Astrocyte (in vitro differentiated cells and primary cell): ENCODE results near the gene DCLK1. TPM values are rescaled to one million over a fixed set of nuclear protein-coding genes. Genes with fewer than 3 reads are reported as not detected.

Experiments
- DNase-seq: peaks from one replicate; pipeline ENCODE4 v3.0.0-alpha.2; 2010; ENCODE audit warnings: low read depth
- FAIRE-seq: peaks from 2 replicates; lab custom pipeline; 2011; peaks lifted over from hg19 to GRCh38; lab: Jason Lieb, UNC
- H2AFZ ChIP-seq: 2 replicates; pipeline ENCODE4 v1.6.0; 2012; ENCODE audit warnings: low read depth, low read length, inconsistent platforms
- H3K27ac ChIP-seq: 2 replicates; pipeline ENCODE4 v1.5.1; 2011; ENCODE audit warnings: low read depth, low read length, inconsistent platforms
- H3K27me3 ChIP-seq: 2 replicates; pipeline ENCODE4 v1.6.0; 2011; ENCODE audit warnings: low read length, inconsistent platforms; ENCODE audit not compliant: insufficient read depth
- H3K36me3 ChIP-seq: 2 replicates; pipeline ENCODE4 v1.5.1; 2011; ENCODE audit warnings: low read length, inconsistent platforms; ENCODE audit not compliant: insufficient read depth
- H3K4me1 ChIP-seq: 2 replicates; pipeline ENCODE4 v1.5.1; 2011; ENCODE audit warnings: low read length, inconsistent platforms; ENCODE audit not compliant: insufficient read depth
- H3K4me2 ChIP-seq: 2 replicates; pipeline ENCODE4 v1.6.0; 2012; ENCODE audit warnings: low read length, inconsistent platforms
- H3K4me3 ChIP-seq: 2 replicates; pipeline ENCODE4 v1.5.1; 2011; ENCODE audit warnings: low read depth, mild to moderate bottlenecking, low read length, inconsistent platforms; ENCODE audit not compliant: insufficient read depth
- H3K79me2 ChIP-seq: 2 replicates; pipeline ENCODE4 v1.6.0; 2012; ENCODE audit warnings: mild to moderate bottlenecking, low read length, inconsistent platforms; ENCODE audit not compliant: insufficient read depth
- H3K9ac ChIP-seq: 2 replicates; pipeline ENCODE4 v1.6.0; 2012; ENCODE audit warnings: mild to moderate bottlenecking, low read length, inconsistent platforms
- H3K9me3 ChIP-seq: 2 replicates; pipeline ENCODE4 v1.5.1; 2012; ENCODE audit warnings: low read depth, mild to moderate bottlenecking, low read length, inconsistent platforms; ENCODE audit not compliant: insufficient read depth
- H4K20me1 ChIP-seq: 2 replicates; pipeline ENCODE4 v1.6.0; 2012; ENCODE audit warnings: low read length, inconsistent platforms; ENCODE audit not compliant: insufficient read depth
- H3K27ac Mint-ChIP-seq: one replicate; pipeline ENCODE4 v1.8.0; 2021; ENCODE audit warnings: mild to moderate bottlenecking, mixed read lengths; ENCODE audit not compliant: unreplicated experiment
- H3K27me3 Mint-ChIP-seq: one replicate; pipeline ENCODE4 v1.8.0; 2021; ENCODE audit warnings: low read depth, mixed read lengths; ENCODE audit not compliant: unreplicated experiment
- H3K36me3 Mint-ChIP-seq: one replicate; pipeline ENCODE4 v1.8.0; 2021; ENCODE audit warnings: low read depth, mixed read lengths; ENCODE audit not compliant: unreplicated experiment
- H3K4me1 Mint-ChIP-seq: one replicate; pipeline ENCODE4 v1.8.0; 2021; ENCODE audit warnings: low read depth, mixed read lengths; ENCODE audit not compliant: unreplicated experiment
- H3K4me3 Mint-ChIP-seq: one replicate; pipeline ENCODE4 v1.8.0; 2021; ENCODE audit warnings: mild to moderate bottlenecking, moderate library complexity, mixed read lengths; ENCODE audit not compliant: unreplicated experiment
- H3K9me3 Mint-ChIP-seq: one replicate; pipeline ENCODE4 v1.8.0; 2021; ENCODE audit warnings: mild to moderate bottlenecking, mixed read lengths; ENCODE audit not compliant: unreplicated experiment
- EZH2 ChIP-seq: IDR thresholded peaks from 2 replicates; pipeline ENCODE4 v1.6.1; 2012; ENCODE audit warnings: mild to moderate bottlenecking, low read length, inconsistent platforms; ENCODE audit not compliant: insufficient read depth
- total RNA-seq: library from RNA; stranded (reverse); gene quantifications from 2 replicates; pipeline ENCODE4 v1.2.1, GENCODE V29; 2021
- TF ChIP-seq, protein P1 (sequence below): IDR thresholded peaks from 2 replicates; pipeline ENCODE4 v1.5.1; 2011; ENCODE audit warnings: low read depth, mild to moderate bottlenecking, inconsistent platforms, low read length, moderate library complexity; ENCODE audit not compliant: insufficient read depth

Gene DCLK1
- total RNA-seq, 1 donor from 2014 or later, result 4.9 TPM

DNA sequence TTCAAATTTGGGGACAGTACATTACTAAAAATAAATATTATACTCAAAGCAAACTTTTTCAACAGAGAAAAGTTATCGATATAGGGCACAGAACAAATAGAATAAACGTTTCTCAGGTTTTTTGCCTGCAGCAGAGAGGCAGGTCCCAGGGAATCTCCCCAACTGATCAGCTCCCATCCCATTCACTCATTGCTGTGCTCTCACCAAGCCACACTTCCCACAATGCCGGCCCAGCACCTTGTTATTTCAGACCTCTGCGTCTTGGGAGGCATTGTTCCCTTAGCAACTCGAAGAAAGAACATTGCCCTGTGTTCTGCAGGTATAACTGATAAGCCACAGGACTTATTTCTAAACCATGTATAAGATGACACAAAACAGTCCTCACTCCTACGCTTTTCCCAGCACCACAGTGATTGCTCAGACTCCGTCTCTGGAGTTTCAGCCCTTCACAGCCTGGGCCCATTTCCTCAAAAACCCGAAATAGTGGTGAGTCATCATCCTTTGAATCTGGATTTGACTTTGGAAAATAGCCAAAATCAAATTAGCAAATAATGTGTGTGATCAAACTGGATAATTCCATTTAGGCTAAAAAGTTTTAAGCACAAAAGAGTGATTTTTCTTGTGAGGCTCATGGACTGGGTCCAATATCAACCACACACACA, 100.4 kb downstream of the DCLK1 start:
- peak overlapping the region; percentile 76 for H3K9ac ChIP-seq
- no peaks in the 10 kb centered on the region for H3K36me3 ChIP-seq
- peak overlapping the region; percentile 69 for H3K4me2 ChIP-seq
- Mint-ChIP-seq H3K4me3 (no peak overlapping the region), H3K27ac (peak overlapping the region; percentile 42), H3K4me1 (peaks cover 7% of the 10 kb centered on the region), H3K27me3 (peaks cover 2% of the 10 kb centered on the region), H3K9me3 (no peaks in the 10 kb centered on the region), H3K36me3 (no peaks in the 10 kb centered on the region)
- no peaks in the 10 kb centered on the region for H3K27me3 ChIP-seq
- FAIRE-seq, result peak; percentile 85
- TF ChIP-seq EZH2, result no peak
- H3K27ac ChIP-seq, result peak overlapping the region; percentile 93
- no peaks in the 10 kb centered on the region for H4K20me1 ChIP-seq
- H3K79me2 ChIP-seq, result no peaks in the 10 kb centered on the region
- H3K9me3 ChIP-seq, result no peaks in the 10 kb centered on the region
- peak overlapping the region; percentile 29 for H2AFZ ChIP-seq
- no peak overlapping the region for H3K4me3 ChIP-seq
- peak; percentile 94 for DNase-seq
- H3K4me1 ChIP-seq, result peaks cover 32% of the 10 kb centered on the region

DNA sequence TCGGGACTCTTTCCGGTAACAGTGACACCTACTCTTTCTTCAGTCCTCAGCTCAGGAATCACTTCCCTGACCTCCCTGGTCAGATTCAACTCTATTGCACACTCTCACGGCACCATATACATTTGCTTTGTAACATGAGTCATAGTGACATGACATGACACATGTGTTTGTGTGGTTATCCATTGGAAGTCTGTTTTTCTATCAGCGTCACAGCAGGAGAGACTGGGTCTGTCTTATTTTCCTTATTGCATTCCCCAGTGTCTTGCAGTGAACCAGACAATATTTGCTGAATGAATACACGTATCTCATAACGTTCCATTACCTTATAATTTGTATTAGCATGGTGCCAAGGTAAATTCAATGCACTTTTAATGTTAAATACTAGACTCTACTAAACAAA, 102.0 kb downstream of the DCLK1 start:
- H3K9ac ChIP-seq, result peak overlapping the region; percentile 76
- no peaks in the 10 kb centered on the region for H3K36me3 ChIP-seq
- no peak overlapping the region for H3K4me3 Mint-ChIP-seq
- H3K36me3 Mint-ChIP-seq, result no peaks in the 10 kb centered on the region
- H3K27ac Mint-ChIP-seq, result no peak overlapping the region
- H3K4me1 ChIP-seq, result peaks cover 32% of the 10 kb centered on the region
- DNase-seq, result peak; percentile 73
- H3K4me1 Mint-ChIP-seq, result peaks cover 7% of the 10 kb centered on the region
- no peaks in the 10 kb centered on the region for H3K79me2 ChIP-seq
- no peaks in the 10 kb centered on the region for H3K9me3 ChIP-seq
- no peaks in the 10 kb centered on the region for H3K27me3 ChIP-seq
- H2AFZ ChIP-seq, result no peak overlapping the region
- no peaks in the 10 kb centered on the region for H3K9me3 Mint-ChIP-seq
- FAIRE-seq, result peak; percentile 87
- TF ChIP-seq, protein P1, sequence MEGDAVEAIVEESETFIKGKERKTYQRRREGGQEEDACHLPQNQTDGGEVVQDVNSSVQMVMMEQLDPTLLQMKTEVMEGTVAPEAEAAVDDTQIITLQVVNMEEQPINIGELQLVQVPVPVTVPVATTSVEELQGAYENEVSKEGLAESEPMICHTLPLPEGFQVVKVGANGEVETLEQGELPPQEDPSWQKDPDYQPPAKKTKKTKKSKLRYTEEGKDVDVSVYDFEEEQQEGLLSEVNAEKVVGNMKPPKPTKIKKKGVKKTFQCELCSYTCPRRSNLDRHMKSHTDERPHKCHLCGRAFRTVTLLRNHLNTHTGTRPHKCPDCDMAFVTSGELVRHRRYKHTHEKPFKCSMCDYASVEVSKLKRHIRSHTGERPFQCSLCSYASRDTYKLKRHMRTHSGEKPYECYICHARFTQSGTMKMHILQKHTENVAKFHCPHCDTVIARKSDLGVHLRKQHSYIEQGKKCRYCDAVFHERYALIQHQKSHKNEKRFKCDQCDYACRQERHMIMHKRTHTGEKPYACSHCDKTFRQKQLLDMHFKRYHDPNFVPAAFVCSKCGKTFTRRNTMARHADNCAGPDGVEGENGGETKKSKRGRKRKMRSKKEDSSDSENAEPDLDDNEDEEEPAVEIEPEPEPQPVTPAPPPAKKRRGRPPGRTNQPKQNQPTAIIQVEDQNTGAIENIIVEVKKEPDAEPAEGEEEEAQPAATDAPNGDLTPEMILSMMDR, result no peak
- TF ChIP-seq EZH2, result no peak
- no peaks in the 10 kb centered on the region for H3K27me3 Mint-ChIP-seq
- H4K20me1 ChIP-seq, result no peaks in the 10 kb centered on the region
- peak overlapping the region; percentile 19 for H3K4me3 ChIP-seq
- peak overlapping the region; percentile 69 for H3K4me2 ChIP-seq
- peak overlapping the region; percentile 93 for H3K27ac ChIP-seq

DNA sequence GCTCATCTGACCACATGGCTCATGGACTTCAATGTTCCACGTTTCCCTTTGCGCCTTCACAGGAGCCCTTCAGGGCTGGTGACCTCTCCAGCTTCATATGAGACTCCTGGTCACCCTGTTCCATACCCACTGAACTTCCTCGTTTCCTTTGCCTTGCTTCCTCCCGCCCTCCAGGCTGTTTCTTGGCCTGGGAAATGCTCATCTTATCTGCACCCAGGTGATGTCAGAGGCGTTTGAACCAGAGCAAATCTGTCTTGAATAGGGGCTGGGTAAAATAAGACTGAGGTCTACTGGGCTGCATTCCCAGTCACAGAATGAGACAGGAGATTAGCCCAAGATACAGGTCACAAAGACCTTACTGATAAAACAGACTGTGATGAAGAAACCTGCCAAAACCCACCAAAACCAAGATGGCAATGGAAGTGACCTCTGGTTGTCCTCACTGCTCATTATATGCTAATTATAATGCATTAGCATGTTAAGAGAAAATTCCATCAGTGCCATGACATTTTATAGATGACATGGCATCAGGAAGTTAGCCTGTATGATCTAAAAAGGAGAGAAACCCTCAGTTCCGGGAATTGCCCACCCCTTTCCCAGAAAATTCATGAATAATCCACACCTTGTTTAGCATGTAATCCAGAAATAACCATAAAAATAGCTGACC, 102.7 kb downstream of the DCLK1 start:
- Mint-ChIP-seq H3K27ac (no peak overlapping the region), H3K4me1 (peaks cover 7% of the 10 kb centered on the region), H3K36me3 (no peaks in the 10 kb centered on the region), H3K4me3 (no peak overlapping the region), H3K9me3 (no peaks in the 10 kb centered on the region), H3K27me3 (no peaks in the 10 kb centered on the region)
- H4K20me1 ChIP-seq, result no peaks in the 10 kb centered on the region
- H3K27ac ChIP-seq, result peak overlapping the region; percentile 93
- no peak for TF ChIP-seq EZH2
- TF ChIP-seq, protein P1, result no peak
- H3K27me3 ChIP-seq, result no peaks in the 10 kb centered on the region
- peak overlapping the region; percentile 57 for H3K9ac ChIP-seq
- peak; percentile 13 for FAIRE-seq
- H3K4me1 ChIP-seq, result peaks cover 32% of the 10 kb centered on the region
- no peak overlapping the region for H2AFZ ChIP-seq
- DNase-seq, result peak; percentile 21
- no peaks in the 10 kb centered on the region for H3K36me3 ChIP-seq
- peak overlapping the region; percentile 57 for H3K4me2 ChIP-seq
- no peaks in the 10 kb centered on the region for H3K9me3 ChIP-seq
- no peaks in the 10 kb centered on the region for H3K79me2 ChIP-seq
- H3K4me3 ChIP-seq, result peak overlapping the region; percentile 19
